G401.6 (cell line): ENCODE measurements around the gene PPP1CB.
"Not testable (repeated sequence)": the region's sequence is repeated elsewhere in the genome, so short reads cannot be mapped to it uniquely, and the experiment has no call there.

Experiments
- FAIRE-seq: peaks from 2 replicates; lab custom pipeline; 2012; peaks lifted over from hg19 to GRCh38; lab: Jason Lieb, UNC

Gene PPP1CB

GRCh38 chr2:28751252-28751955 is at the start of gene PPP1CB:
TSS of gene PPP1CB (plus strand) at chr2:28751830. CDS start at chr2:28752125, 295 bp downstream.
- FAIRE-seq: no peak

DNA sequence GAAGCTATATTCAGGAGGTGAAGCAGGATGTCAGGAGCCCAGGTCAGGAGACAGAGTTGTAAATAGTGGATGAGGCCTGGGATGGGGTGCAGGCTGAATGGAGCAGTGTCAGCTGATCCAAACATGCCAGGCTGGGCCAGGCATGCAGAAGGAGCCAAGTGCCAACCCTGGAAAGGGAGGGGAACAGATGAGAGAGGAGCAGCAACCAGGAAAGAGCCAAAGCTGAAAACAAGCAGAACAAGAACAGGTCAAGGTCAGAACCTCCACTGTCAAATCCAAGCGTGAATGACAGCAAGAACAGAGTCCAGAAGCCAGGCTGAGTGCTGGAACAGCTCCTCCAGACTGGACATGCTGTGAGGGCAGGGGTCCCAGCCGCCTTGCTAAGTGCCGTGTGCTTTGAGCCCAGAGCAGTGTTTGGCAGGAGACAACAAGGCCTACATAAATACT is 49.2 kb upstream of the PPP1CB start:
- no peak for FAIRE-seq

- no peak for FAIRE-seq
These were observed 48.8 kb upstream of the PPP1CB start for GRCh38 chr2:28702878-28703277.

DNA sequence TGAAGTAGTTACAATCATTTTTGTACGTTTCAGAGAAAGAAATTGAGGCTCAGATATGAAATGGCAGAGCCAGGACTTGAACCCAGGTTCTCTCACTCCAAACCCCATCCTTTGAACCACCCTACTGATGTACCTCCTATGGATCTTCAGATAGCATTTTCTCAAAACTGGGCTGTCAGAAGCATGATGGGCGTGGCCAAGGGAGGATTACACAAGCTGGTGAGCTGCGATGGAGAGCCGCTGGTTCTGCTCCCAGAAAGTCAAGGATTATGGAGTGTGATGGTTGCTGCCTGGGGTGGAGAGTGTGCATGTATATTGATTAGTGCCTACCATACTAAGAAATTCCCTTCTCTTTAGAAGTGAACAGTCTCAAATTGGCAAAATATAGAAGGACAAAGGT is 47.0 kb upstream of the PPP1CB start:
- FAIRE-seq: no peak

DNA sequence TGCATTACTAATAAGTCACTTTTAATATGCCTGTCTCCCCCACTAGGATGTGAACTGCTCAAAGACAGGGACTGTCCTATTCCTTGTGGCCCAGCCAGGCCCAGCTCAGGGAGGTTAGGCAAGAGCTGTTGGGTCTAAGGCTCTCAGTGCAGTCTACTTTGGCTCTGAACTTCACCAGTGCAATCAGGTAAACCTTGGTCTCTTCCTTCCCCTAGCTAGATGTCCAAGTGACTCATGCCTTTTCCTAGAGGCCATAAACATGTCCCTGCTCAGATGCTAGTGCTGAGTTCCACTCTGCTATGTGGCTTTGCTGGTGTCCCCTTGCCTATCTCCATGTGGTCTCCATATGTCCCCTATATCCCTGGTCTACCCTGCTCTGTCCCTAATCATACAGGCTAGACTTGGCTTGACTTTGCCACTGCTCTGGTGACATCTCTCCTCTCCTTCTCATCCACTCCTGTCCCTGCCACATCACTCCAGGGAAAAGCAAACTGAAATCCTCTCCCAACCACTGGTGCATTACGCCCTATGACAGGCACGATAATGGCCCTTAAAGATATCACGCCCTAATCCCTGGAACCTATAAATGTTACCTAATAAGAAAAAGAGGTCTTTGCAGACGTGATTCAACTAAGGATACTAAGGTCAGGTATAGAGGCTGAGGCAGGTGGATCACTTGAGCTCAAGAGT is 45.7 kb upstream of the PPP1CB start:
- no peak for FAIRE-seq

DNA sequence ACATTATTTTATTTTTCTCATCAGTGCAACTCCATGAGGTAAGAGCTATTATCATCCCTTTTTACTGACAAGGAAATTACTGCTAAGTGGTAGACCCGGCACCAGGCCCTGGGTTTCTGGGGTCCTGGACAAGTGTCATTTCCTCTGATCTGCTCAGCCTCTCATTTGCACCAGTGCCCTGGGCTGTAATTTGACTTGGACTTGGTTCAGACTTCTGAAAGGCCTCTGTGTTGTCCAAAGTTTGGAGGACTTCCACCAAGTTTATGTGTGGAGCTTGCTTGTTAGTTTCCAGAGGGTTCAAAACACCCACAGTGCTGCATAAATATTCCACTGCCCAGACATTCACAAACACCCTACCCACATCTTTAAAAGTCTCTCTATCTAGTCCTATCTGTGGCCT is 44.0 kb upstream of the PPP1CB start:
- FAIRE-seq: no peak

- no peak for FAIRE-seq
These were observed 42.5 kb upstream of the PPP1CB start for GRCh38 chr2:28709101-28709500.

DNA sequence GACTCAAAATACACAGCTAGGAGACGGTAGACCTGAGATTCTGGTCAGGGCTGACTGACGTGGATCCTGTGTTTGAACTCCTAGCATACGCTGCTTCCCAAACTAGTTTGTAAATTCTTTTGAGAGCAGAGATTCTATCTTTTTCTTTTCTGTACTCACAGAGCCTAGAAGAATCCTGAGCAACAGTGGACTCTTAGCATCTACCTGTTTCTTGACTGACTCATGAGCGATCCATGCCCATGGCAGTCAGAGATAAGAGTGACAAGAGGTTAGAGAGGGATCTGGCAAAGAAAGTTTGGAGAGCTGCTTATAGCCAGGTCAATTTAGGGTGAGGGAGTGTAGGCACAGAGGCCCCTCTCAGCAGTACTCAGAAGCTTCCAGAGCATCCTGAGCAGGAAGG is 41.1 kb upstream of the PPP1CB start:
- FAIRE-seq: no peak

DNA sequence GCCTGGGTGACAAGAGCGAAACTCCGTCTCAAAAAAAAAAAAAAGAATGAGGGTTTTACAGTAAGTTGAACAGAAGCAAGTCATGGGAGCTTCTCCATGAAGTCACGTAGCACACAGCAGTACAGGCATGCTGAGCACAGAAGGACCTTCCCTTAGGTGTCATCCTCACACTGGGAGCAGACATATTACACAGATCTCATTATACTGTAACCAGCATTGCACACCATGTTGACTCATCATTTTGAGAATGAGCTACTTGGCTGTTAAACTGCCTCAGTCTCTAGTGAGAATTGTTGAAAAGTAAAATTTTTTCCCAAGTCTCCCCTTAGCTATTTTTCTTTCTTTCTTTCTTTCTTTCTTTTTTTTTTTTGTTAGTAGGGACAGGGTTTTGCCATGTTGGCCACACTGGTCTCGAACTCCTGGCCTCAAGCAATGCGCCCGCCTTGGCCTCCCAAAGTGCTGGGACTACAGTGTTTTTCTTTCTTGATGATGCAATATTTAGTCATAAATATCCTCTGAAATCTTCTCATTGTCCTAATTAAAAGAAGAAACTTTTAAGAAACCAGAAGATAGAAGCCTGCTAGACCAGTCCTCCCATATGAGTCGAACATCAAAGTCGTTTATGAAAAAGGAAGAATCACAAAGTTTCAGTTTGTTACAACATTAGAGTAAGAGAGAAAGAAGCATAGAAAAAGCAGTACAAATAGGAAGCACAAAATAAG is 37.9 kb upstream of the PPP1CB start:
- FAIRE-seq: no peak

- FAIRE-seq: no peak
These were observed 35.3 kb upstream of the PPP1CB start for GRCh38 chr2:28716265-28716865.

DNA sequence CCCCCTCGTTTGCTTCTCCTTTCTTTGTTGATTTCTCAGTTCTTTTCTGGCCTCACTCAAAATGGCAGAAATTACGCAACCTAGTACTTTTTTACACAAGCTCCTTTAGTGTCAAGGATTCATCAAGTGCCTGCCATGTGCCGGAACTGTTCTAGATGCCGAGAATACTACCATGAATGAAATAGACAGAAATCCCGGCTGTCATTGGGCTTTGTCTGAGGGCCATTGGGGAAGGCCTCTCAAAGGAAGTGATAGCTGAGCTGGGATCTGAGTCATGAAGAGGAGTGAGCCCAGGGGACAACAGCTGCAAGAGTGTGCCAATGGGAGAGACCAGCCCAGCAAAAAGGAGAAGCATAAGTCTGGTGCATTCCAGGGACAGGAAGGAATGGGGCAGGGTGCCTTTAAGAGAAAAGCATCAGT is 34.3 kb upstream of the PPP1CB start:
- no peak for FAIRE-seq

DNA sequence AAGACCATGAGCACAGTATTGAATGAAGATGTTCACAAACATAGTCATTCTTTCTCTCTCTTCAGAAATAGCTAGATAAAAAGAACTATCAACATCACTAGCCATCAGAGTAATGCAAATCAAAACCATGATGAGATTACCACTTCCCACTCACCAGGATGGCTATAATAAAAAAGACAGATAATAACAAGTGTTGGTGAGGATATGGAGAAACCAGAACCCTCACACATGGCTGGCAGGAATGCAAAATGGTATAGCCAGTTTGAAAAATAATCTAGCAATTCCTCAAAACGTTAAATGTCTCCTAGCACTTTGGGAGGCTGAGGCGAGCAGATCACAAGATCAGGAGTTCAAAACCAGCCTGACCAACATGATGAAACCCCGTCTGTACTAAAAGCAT is 31.3 kb upstream of the PPP1CB start:
- FAIRE-seq: no peak

- no peak for FAIRE-seq
These were observed 29.9 kb upstream of the PPP1CB start for GRCh38 chr2:28721601-28722191.

DNA sequence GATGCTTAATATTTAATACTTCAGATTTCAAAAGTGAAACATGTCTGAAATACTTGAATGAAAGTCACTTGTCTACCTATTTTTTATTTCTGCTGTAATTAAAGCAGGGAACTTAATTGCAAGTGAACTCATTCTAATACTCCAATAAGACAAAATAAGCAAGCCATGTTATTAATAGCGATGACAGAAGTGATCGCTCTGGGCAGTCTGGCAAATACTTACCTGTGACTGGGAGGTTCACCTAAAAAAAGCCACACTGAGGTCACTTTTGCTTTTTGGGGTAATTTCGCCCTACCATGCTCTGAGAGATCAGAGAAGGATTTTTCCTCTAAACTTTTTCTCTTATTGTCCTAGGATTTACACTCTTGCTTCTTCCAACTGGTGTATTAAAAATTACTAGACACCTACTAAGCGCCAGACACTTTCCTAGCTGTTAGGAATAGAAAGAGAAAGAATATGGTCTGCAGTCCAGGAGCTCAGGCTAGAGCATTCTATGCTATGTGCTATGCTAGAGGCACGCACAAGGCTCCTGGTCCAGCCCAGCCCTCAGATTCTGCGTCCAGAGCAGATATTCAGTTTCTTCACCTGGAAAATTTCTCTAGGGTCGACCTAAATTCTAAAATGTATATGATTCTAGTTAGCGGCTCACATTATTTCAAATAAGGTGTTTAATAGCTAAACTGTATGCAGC is 26.5 kb upstream of the PPP1CB start:
- no peak for FAIRE-seq

- FAIRE-seq: no peak
These were observed 25.5 kb upstream of the PPP1CB start for GRCh38 chr2:28726177-28726576.

DNA sequence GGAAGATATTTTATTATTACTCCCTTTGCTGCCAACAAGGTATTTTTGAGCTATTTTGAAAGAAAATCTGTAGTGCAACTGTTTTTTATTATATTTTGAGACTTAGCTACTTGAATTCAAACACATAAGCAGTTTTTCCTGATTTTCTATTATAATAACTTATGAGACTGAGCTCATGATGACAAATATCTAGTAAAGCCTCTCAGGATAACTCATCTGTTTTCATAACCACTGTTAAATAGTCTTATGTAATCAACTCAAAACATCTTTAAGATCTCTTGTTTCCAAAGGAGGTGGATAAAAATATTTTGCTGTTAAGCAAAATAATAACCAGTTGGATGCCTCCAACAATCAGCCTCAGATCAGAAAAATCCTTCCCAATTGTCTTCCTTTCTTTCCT is 21.9 kb upstream of the PPP1CB start:
- FAIRE-seq: no peak

GRCh38 chr2:28730641-28731146 is 20.9 kb upstream of the PPP1CB start:
- FAIRE-seq: no peak

- no peak for FAIRE-seq
These were observed 16.1 kb upstream of the PPP1CB start for GRCh38 chr2:28735511-28735910.

DNA sequence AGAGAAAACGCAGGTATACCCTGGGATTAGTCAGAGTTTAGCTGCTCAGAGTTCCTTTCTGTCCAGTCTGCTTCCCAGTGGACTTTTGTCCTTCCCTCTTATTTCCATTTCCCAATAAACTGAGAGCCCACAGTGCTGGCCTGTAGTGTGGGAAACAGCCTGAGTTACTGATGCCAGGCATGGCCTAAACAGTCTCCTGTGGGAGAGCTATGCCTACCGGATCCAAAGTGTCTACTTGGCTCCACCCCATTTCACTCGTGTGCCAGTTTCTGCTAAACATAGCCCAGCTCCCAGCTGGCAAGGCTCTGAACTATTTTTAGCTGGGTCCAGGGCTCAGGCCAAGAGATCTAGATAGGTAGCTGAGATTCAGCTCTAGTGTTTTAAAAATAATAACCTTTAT is 15.6 kb upstream of the PPP1CB start:
- no peak for FAIRE-seq

- FAIRE-seq: no peak
These were observed 14.0 kb upstream of the PPP1CB start for GRCh38 chr2:28737655-28738054.

DNA sequence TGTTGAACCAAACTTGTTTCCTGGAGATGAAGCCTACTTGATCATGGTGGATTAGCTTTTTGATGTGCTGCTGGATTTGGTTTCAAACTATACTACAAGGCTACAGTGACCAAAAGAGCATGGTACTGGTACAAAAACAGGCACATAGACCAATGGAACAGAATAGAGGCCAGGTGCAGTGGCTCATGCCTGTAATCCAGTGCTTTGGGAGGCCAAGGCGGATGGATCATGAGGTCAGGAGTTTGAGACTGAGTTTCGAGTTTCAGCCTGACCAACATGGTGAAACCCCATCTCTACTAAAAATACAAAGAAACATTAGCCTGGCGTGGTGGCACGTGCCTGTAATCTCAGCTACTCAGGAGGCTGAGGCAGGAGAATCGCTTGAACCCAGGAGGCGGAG is 9.0 kb upstream of the PPP1CB start:
- FAIRE-seq: not testable (repeated sequence)

DNA sequence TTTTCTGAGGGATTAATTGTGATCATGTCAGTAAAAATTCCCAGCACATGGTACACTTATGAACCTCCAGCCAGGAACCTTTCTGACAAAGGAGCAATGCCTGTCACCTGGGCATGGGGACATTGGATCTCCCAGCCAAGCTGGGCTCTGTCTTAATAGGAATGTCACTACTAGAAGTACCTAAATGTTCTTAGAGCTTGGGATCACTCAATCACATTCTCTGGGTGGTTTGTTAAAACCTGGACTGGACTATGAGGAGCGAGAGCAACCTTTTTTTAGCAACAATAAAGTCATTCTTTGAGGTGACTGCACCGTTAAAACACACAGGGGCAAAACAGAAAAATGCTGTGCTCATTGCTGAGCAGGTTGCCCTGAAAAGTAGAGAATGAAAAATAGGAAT is 6.4 kb upstream of the PPP1CB start:
- FAIRE-seq: no peak
